ENCODE data around the gene AGPAT1.
"Not testable (repeated sequence)": the region's sequence is repeated elsewhere in the genome, so short reads cannot be mapped to it uniquely, and the experiment has no call there.

AGPAT1 gene

GRCh38 chr6:32148289-32149091 is 27.4 kb downstream of the AGPAT1 start:
- H3K27ac ChIP-seq (ENCODE audit: low read depth in 2 of 2, low read length in 2 of 2) = no peak overlapping the region
- no peaks in the 10 kb centered on the region for H3K9me3 ChIP-seq (ENCODE audit: control insufficient read depth in 2 of 2, low read length in 2 of 2)
- no peaks in the 10 kb centered on the region for H3K27me3 ChIP-seq (ENCODE audit: control insufficient read depth in 2 of 2, insufficient read depth in 2 of 2, low read length in 2 of 2)
- H3K4me1 ChIP-seq (ENCODE audit: control insufficient read depth in 2 of 2, insufficient read depth in 2 of 2, low read length in 2 of 2) = peaks cover 0 to 11% of the 10 kb centered on the region in 2 donors
- peak overlapping the region; percentile 12 to 24 for H3K9ac ChIP-seq (ENCODE audit: low read depth in 1 of 2, low read length in 2 of 2)
- no peaks in the 10 kb centered on the region for H3K36me3 ChIP-seq (ENCODE audit: control insufficient read depth in 2 of 2, insufficient read depth in 2 of 2, low read length in 2 of 2)
- peak overlapping the region in 1 of 2 donors; percentile 57 for H3K4me3 ChIP-seq (ENCODE audit: low read length in 2 of 2)

- no peaks in the 10 kb centered on the region for H3K27me3 ChIP-seq (ENCODE audit: control insufficient read depth in 2 of 2, insufficient read depth in 2 of 2, low read length in 2 of 2)
These were observed 28.3 kb downstream of the AGPAT1 start for GRCh38 chr6:32147401-32148132.

GRCh38 chr6:32146687-32147086 is 29.2 kb downstream of the AGPAT1 start:
- H3K27me3 ChIP-seq (ENCODE audit: control insufficient read depth in 2 of 2, insufficient read depth in 2 of 2, low read length in 2 of 2) = no peaks in the 10 kb centered on the region
- no peak overlapping the region for H3K9ac ChIP-seq (ENCODE audit: low read depth in 1 of 2, low read length in 2 of 2)
- peaks cover 3% of the 10 kb centered on the region in 2 donors for H3K4me1 ChIP-seq (ENCODE audit: control insufficient read depth in 2 of 2, insufficient read depth in 2 of 2, low read length in 2 of 2)
- no peak overlapping the region for H3K27ac ChIP-seq (ENCODE audit: low read depth in 2 of 2, low read length in 2 of 2)
- no peaks in the 10 kb centered on the region for H3K36me3 ChIP-seq (ENCODE audit: control insufficient read depth in 2 of 2, insufficient read depth in 2 of 2, low read length in 2 of 2)
- H3K4me3 ChIP-seq (ENCODE audit: low read length in 2 of 2) = no peak overlapping the region
- no peaks in the 10 kb centered on the region for H3K9me3 ChIP-seq (ENCODE audit: control insufficient read depth in 2 of 2, low read length in 2 of 2)

More at GRCh38 chr6:32147401-32148132, 28.3 kb downstream of the AGPAT1 start:
- Histone ChIP-seq H3K27ac (ENCODE audit: low read depth in 2 of 2, low read length in 2 of 2) (no peak overlapping the region), H3K36me3 (ENCODE audit: control insufficient read depth in 2 of 2, insufficient read depth in 2 of 2, low read length in 2 of 2) (no peaks in the 10 kb centered on the region), H3K4me3 (ENCODE audit: low read length in 2 of 2) (no peak overlapping the region), H3K4me1 (ENCODE audit: control insufficient read depth in 2 of 2, insufficient read depth in 2 of 2, low read length in 2 of 2) (peaks cover 0 to 8% of the 10 kb centered on the region in 2 donors), H3K9ac (ENCODE audit: low read depth in 1 of 2, low read length in 2 of 2) (no peak overlapping the region), H3K9me3 (ENCODE audit: control insufficient read depth in 2 of 2, low read length in 2 of 2) (no peaks in the 10 kb centered on the region)

GRCh38 chr6:32146287-32146686 is 29.6 kb downstream of the AGPAT1 start:
- Histone ChIP-seq H3K4me1 (ENCODE audit: control insufficient read depth in 2 of 2, insufficient read depth in 2 of 2, low read length in 2 of 2) (peaks cover 3 to 4% of the 10 kb centered on the region in 2 donors), H3K27me3 (ENCODE audit: control insufficient read depth in 2 of 2, insufficient read depth in 2 of 2, low read length in 2 of 2) (no peaks in the 10 kb centered on the region), H3K9me3 (ENCODE audit: control insufficient read depth in 2 of 2, low read length in 2 of 2) (no peaks in the 10 kb centered on the region), H3K36me3 (ENCODE audit: control insufficient read depth in 2 of 2, insufficient read depth in 2 of 2, low read length in 2 of 2) (no peaks in the 10 kb centered on the region), H3K9ac (ENCODE audit: low read depth in 1 of 2, low read length in 2 of 2) (no peak overlapping the region), H3K4me3 (ENCODE audit: low read length in 2 of 2) (no peak overlapping the region), H3K27ac (ENCODE audit: low read depth in 2 of 2, low read length in 2 of 2) (no peak overlapping the region)

- not testable (repeated sequence) for H3K4me1 ChIP-seq (ENCODE audit: control insufficient read depth in 2 of 2, insufficient read depth in 2 of 2, low read length in 2 of 2); H3K27ac ChIP-seq (ENCODE audit: low read depth in 2 of 2, low read length in 2 of 2); H3K27me3 ChIP-seq (ENCODE audit: control insufficient read depth in 2 of 2, insufficient read depth in 2 of 2, low read length in 2 of 2); H3K9me3 ChIP-seq (ENCODE audit: control insufficient read depth in 2 of 2, low read length in 2 of 2); H3K9ac ChIP-seq (ENCODE audit: low read depth in 1 of 2, low read length in 2 of 2); H3K36me3 ChIP-seq (ENCODE audit: control insufficient read depth in 2 of 2, insufficient read depth in 2 of 2, low read length in 2 of 2); H3K4me3 ChIP-seq (ENCODE audit: low read length in 2 of 2)
These were observed 31.6 kb downstream of the AGPAT1 start for GRCh38 chr6:32144238-32144637.

DNA sequence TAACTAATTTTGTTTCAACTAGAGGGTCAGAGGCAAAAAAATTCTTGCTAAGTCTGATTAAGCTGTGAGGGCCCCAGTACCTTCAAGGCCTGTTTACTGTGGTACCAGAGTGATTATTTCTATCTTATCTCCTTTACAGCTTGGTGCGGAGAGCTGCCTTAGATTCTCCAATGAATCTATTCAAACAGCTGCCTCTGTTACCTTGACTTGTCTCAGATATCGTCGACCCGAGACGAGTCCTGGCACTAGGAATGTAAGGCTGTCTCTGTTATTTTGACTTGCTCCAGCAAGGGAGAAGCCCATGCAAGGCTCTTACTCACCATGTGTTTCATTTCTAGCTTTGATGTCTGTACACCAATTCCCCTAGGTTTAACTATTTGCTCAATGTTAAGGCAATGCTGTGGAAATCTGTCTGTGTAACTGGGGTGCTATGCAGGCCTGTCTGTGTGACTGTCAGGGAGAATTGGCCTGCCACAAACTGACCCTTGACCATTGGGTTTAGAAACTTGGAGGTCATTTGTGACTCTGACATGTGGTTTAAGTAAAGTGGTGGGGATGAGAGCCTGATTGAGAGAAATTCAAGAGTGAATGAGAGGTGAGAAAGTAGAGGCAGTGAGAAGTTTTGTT is 35.4 kb downstream of the AGPAT1 start:
- Histone ChIP-seq H3K27me3 (ENCODE audit: control insufficient read depth in 2 of 2, insufficient read depth in 2 of 2, low read length in 2 of 2) (no peaks in the 10 kb centered on the region), H3K36me3 (ENCODE audit: control insufficient read depth in 2 of 2, insufficient read depth in 2 of 2, low read length in 2 of 2) (no peaks in the 10 kb centered on the region), H3K4me1 (ENCODE audit: control insufficient read depth in 2 of 2, insufficient read depth in 2 of 2, low read length in 2 of 2) (peaks cover 3 to 4% of the 10 kb centered on the region in 2 donors), H3K27ac (ENCODE audit: low read depth in 2 of 2, low read length in 2 of 2) (no peak overlapping the region), H3K9ac (ENCODE audit: low read depth in 1 of 2, low read length in 2 of 2) (no peak overlapping the region), H3K9me3 (ENCODE audit: control insufficient read depth in 2 of 2, low read length in 2 of 2) (no peaks in the 10 kb centered on the region), H3K4me3 (ENCODE audit: low read length in 2 of 2) (no peak overlapping the region)

DNA sequence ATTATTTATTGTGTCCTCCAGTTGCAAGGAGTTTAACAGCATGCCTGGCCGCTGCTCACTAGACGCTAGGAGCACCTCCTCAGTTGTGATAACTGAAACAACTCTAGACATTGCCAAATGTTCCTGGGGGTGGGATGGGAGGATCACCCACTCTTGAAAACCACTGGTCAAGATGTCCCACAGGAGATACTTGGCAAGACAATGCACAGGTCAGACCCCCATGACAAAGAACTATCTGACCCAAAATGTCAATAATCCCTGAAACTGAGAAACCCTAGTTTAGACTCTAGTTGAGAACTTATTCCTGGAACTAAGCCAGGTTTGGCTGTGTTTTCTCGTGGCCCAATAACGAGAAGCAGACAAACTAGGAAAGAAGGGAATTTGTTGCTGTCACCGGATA is 36.3 kb downstream of the AGPAT1 start:
- no peaks in the 10 kb centered on the region for H3K27me3 ChIP-seq (ENCODE audit: control insufficient read depth in 2 of 2, insufficient read depth in 2 of 2, low read length in 2 of 2)
- peaks cover 3 to 4% of the 10 kb centered on the region in 2 donors for H3K4me1 ChIP-seq (ENCODE audit: control insufficient read depth in 2 of 2, insufficient read depth in 2 of 2, low read length in 2 of 2)
- no peak overlapping the region for H3K4me3 ChIP-seq (ENCODE audit: low read length in 2 of 2)
- H3K9me3 ChIP-seq (ENCODE audit: control insufficient read depth in 2 of 2, low read length in 2 of 2) = no peaks in the 10 kb centered on the region
- H3K27ac ChIP-seq (ENCODE audit: low read depth in 2 of 2, low read length in 2 of 2) = no peak overlapping the region
- no peaks in the 10 kb centered on the region for H3K36me3 ChIP-seq (ENCODE audit: control insufficient read depth in 2 of 2, insufficient read depth in 2 of 2, low read length in 2 of 2)
- H3K9ac ChIP-seq (ENCODE audit: low read depth in 1 of 2, low read length in 2 of 2) = no peak overlapping the region

DNA sequence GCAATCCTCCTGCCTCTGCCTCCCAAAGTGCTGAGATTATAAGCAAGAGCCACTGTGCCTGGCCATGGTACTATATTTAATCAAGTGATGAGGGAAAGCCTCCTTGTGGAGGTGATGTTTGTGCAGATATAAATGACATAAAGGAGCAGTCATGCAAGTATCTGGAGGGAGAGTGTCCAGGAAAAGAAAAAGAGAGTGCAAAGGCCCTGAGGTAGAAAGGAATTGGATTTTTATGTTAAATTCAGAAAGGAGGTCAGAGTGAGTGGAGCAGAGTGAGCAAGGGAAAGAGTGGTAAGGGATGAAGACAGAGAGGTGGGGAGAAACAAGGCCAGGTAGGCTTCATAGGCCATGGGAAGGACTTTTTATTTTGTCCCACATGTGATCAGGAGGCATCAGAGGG is 38.4 kb downstream of the AGPAT1 start:
- Histone ChIP-seq H3K27ac (ENCODE audit: low read depth in 2 of 2, low read length in 2 of 2) (no peak overlapping the region), H3K4me3 (ENCODE audit: low read length in 2 of 2) (no peak overlapping the region), H3K4me1 (ENCODE audit: control insufficient read depth in 2 of 2, insufficient read depth in 2 of 2, low read length in 2 of 2) (peaks cover 0 to 4% of the 10 kb centered on the region in 2 donors), H3K36me3 (ENCODE audit: control insufficient read depth in 2 of 2, insufficient read depth in 2 of 2, low read length in 2 of 2) (no peaks in the 10 kb centered on the region), H3K27me3 (ENCODE audit: control insufficient read depth in 2 of 2, insufficient read depth in 2 of 2, low read length in 2 of 2) (peaks cover 0 to 1% of the 10 kb centered on the region in 2 donors), H3K9me3 (ENCODE audit: control insufficient read depth in 2 of 2, low read length in 2 of 2) (no peaks in the 10 kb centered on the region), H3K9ac (ENCODE audit: low read depth in 1 of 2, low read length in 2 of 2) (no peak overlapping the region)

DNA sequence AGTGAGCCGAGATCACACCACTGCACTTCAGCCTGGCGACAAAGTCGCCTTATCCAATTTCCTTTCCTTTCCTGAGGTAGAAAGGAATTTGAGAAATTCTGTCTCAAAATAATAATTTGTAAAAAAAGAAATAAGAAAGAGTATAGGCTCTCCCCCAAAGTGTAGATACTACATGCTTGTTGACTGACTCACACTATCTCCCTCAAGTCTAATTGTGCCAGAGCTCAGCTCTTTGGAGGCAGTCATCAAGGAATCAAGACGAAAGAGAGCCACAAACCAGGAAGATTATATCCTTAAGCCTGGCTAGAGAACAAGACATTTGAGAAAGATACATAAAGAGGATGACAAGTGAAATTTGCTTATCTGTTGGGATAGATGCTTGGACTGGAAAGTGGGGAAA is 42.1 kb downstream of the AGPAT1 start:
- Histone ChIP-seq H3K27ac (ENCODE audit: low read depth in 2 of 2, low read length in 2 of 2) (no peak overlapping the region), H3K9ac (ENCODE audit: low read depth in 1 of 2, low read length in 2 of 2) (no peak overlapping the region), H3K27me3 (ENCODE audit: control insufficient read depth in 2 of 2, insufficient read depth in 2 of 2, low read length in 2 of 2) (peaks cover 0 to 1% of the 10 kb centered on the region in 2 donors), H3K9me3 (ENCODE audit: control insufficient read depth in 2 of 2, low read length in 2 of 2) (no peaks in the 10 kb centered on the region), H3K36me3 (ENCODE audit: control insufficient read depth in 2 of 2, insufficient read depth in 2 of 2, low read length in 2 of 2) (no peaks in the 10 kb centered on the region), H3K4me1 (ENCODE audit: control insufficient read depth in 2 of 2, insufficient read depth in 2 of 2, low read length in 2 of 2) (peaks cover 9 to 10% of the 10 kb centered on the region in 2 donors), H3K4me3 (ENCODE audit: low read length in 2 of 2) (no peak overlapping the region)

DNA sequence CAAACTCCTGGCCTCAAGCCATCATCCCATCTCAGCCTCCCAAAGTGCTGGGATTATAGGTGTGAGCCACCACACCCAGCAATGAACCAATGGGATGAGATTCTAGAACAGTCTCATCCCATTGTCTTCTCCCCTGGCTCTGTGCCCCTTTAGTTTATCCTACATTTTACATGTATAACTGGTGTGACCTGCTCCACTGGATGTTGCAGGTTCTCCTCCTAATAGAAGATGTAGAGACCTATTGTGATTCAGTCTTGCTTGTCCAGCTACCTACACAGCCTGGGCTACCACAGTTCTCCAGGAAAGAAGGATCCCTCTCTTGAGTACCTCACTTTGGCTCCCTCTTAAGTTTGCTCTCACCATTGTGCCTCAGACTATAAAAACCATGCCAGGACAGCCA is 43.8 kb downstream of the AGPAT1 start:
- Histone ChIP-seq H3K4me3 (ENCODE audit: low read length in 2 of 2) (no peak overlapping the region), H3K27ac (ENCODE audit: low read depth in 2 of 2, low read length in 2 of 2) (no peak overlapping the region), H3K4me1 (ENCODE audit: control insufficient read depth in 2 of 2, insufficient read depth in 2 of 2, low read length in 2 of 2) (peaks cover 19% of the 10 kb centered on the region in 2 donors), H3K9ac (ENCODE audit: low read depth in 1 of 2, low read length in 2 of 2) (no peak overlapping the region), H3K9me3 (ENCODE audit: control insufficient read depth in 2 of 2, low read length in 2 of 2) (no peaks in the 10 kb centered on the region), H3K36me3 (ENCODE audit: control insufficient read depth in 2 of 2, insufficient read depth in 2 of 2, low read length in 2 of 2) (no peaks in the 10 kb centered on the region), H3K27me3 (ENCODE audit: control insufficient read depth in 2 of 2, insufficient read depth in 2 of 2, low read length in 2 of 2) (peaks cover 0 to 1% of the 10 kb centered on the region in 2 donors)

All from mucosa of rectum (tissue), 2 donors.